ENCODE measurements around the gene NFATC1. TPM values are rescaled to one million over a fixed set of nuclear protein-coding genes. Genes with fewer than 3 reads are reported as not detected.
"Not testable (repeated sequence)": the region's sequence is repeated elsewhere in the genome, so short reads cannot be mapped to it uniquely, and the experiment has no call there.

The NFATC1 gene
- total RNA-seq, 1 donor from 2014 or later: 18.3 TPM

DNA sequence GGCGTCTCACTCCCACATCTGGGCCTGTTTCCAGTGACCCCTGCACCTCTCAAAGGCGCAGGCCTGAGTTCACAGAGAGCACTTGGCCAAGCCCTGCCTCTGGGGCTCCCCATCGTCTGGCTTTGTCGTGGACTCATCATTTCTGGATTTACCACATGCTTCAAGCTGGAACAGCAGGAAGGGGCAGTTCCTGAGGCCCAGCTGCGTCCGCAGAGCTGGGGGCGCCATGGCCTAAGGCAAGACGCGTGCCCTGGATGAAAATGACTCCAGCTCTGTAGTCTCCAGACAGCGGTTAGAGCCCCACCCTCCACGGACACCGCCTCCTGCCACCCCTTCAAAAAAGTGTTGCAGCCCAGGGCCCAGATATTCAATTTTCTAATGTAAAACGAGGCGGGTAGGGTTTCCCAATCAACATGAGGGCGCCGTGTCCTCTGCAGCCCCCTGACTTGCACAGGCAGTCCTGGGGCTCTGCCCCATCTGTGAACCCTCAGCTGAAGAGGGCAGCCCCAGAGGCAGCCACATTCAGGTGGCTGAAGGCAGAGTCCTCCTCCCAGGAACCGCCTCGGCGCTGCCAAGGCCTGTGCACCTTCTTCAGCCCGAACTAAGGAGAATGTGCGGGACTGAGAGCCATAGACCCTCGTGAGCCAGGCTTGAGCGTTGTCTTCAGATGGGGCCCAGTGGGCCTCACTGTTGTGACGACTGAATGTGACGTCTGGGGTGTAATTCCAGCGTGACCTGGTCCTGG is 85.5 kb downstream of the NFATC1 start:
- Histone ChIP-seq H3K4me3 (no peak overlapping the region), H3K9me3 (replicated peaks) (no peaks in the 10 kb centered on the region), H3K27me3 (ENCODE audit: low read depth) (no peaks in the 10 kb centered on the region), H3K27ac (replicated peaks) (no peak overlapping the region), H3K4me1 (peaks cover 15% of the 10 kb centered on the region), H3K36me3 (peaks cover 3% of the 10 kb centered on the region)
- intact Hi-C loops (cut with micrococcal nuclease): no loop called here
- DNase-seq: peak; percentile 5
- TF ChIP-seq, protein P1, sequence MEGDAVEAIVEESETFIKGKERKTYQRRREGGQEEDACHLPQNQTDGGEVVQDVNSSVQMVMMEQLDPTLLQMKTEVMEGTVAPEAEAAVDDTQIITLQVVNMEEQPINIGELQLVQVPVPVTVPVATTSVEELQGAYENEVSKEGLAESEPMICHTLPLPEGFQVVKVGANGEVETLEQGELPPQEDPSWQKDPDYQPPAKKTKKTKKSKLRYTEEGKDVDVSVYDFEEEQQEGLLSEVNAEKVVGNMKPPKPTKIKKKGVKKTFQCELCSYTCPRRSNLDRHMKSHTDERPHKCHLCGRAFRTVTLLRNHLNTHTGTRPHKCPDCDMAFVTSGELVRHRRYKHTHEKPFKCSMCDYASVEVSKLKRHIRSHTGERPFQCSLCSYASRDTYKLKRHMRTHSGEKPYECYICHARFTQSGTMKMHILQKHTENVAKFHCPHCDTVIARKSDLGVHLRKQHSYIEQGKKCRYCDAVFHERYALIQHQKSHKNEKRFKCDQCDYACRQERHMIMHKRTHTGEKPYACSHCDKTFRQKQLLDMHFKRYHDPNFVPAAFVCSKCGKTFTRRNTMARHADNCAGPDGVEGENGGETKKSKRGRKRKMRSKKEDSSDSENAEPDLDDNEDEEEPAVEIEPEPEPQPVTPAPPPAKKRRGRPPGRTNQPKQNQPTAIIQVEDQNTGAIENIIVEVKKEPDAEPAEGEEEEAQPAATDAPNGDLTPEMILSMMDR (IDR thresholded peaks at IDR 0.05; ENCODE audit: borderline replicate concordance): no peak

DNA sequence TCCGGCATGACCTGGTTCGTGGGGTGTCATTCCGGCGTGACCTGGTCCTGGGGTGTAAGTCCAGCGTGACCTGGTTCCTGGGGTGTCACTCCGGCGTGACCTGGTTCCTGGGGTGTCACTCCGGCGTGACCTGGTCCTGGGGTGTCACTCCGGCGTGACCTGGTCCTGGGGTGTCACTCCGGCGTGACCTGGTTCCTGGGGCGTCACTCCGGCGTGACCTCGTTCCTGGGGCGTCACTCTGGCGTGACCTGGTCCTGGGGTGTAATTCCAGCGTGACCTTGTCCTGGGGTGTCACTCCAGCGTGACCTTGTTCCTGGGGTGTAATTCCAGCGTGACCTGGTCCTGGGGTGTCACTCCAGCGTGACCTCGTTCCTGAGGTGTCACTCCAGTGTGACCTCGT is 87.7 kb downstream of the NFATC1 start:
- H3K9me3 ChIP-seq (replicated peaks); H3K27ac ChIP-seq (replicated peaks); H3K4me3 ChIP-seq; intact Hi-C loops (cut with micrococcal nuclease); H3K27me3 ChIP-seq (ENCODE audit: low read depth): not testable (repeated sequence)
- peaks cover 17% of the 10 kb centered on the region for H3K4me1 ChIP-seq
- H3K36me3 ChIP-seq: peaks cover 19% of the 10 kb centered on the region
- peak; percentile 7 for DNase-seq

DNA sequence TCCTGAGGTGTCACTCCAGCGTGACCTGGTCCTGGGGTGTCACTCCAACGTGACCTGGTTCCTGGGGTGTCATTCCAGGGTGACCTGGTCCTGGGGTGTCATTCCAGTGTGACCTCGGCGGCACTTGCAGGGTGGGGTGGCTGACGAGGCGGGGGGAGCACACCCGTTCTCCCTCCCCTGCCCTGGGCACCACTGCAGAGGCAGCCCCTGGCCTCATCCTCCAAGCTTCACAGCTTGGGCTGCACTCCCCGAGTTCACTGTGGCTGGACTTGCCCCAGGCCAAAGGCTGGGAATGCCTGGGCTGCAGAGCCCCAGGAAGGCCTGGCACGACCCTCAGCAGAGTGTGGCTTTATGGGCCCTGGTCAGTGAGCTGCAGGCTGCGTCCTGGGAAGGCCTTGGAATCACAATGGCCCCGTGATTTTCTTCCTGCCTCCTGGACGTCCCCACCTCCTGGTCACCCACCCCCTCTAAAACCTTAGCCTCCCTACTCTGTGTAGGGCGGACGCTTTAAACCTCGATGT is 88.3 kb downstream of the NFATC1 start:
- H3K9me3 ChIP-seq (replicated peaks): no peaks in the 10 kb centered on the region
- DNase-seq: peak; percentile 12
- H3K4me1 ChIP-seq: peaks cover 17% of the 10 kb centered on the region
- H3K4me3 ChIP-seq: no peak overlapping the region
- TF ChIP-seq, protein P1 (IDR thresholded peaks at IDR 0.05; ENCODE audit: borderline replicate concordance): no peak
- intact Hi-C loops (cut with micrococcal nuclease): no loop called here
- H3K36me3 ChIP-seq: peaks cover 19% of the 10 kb centered on the region
- H3K27me3 ChIP-seq (ENCODE audit: low read depth): no peaks in the 10 kb centered on the region
- no peak overlapping the region for H3K27ac ChIP-seq (replicated peaks)

DNA sequence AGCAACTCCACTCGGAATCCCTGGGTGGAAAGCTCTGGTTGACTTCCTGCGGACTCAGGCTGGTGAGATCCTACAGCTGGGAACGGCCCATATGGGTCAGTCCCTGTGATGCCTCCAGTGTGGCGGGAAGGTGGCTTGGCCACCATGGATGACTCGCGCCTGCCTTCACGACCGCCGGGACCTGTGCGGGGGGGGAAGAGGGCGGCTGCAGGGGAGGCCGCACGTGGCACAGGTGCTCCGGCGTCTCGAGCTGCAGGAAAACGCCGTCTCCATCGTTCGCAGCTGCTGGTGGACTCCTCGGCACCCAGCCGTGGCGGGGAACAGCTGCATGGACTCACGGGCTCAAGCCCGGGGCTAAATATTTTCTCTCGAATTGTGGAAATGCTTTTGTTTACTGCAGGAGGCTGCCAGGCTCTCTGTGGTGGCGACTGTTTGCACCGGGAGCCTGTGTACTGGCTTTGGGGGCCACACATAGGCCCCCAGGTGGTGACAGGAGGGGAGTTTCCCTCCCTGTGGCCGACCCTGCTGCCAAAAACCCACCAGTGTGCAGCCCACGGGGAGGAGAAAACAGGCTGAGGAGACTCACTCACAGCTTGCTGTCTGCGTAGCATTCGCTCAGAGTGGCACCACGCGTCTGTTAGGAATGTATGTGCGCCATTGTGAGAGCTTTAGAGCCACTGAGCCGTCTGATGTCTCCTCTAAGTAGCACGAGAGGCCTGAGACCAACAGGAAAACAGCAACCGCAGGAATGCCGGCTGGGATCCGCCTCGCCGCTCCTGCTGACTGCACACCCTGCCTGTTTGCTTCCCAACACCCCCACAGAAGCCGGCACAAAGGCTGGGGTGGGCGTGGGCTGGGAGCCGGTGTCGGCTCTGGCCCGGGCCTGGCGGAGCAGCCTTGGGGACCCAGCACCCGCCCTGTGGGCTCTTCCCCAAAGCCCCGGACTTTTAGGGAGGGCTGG is 89.2 kb downstream of the NFATC1 start:
- TF ChIP-seq, protein P1 (IDR thresholded peaks at IDR 0.05; ENCODE audit: borderline replicate concordance): no peak
- DNase-seq: peak; percentile 30
- Histone ChIP-seq H3K27me3 (ENCODE audit: low read depth) (no peaks in the 10 kb centered on the region), H3K4me3 (peak overlapping the region; percentile 32), H3K36me3 (peaks cover 19% of the 10 kb centered on the region), H3K27ac (replicated peaks) (peak overlapping the region; percentile 45), H3K9me3 (replicated peaks) (no peaks in the 10 kb centered on the region), H3K4me1 (peaks cover 17% of the 10 kb centered on the region)
- intact Hi-C loops (cut with micrococcal nuclease): no loop called here

DNA sequence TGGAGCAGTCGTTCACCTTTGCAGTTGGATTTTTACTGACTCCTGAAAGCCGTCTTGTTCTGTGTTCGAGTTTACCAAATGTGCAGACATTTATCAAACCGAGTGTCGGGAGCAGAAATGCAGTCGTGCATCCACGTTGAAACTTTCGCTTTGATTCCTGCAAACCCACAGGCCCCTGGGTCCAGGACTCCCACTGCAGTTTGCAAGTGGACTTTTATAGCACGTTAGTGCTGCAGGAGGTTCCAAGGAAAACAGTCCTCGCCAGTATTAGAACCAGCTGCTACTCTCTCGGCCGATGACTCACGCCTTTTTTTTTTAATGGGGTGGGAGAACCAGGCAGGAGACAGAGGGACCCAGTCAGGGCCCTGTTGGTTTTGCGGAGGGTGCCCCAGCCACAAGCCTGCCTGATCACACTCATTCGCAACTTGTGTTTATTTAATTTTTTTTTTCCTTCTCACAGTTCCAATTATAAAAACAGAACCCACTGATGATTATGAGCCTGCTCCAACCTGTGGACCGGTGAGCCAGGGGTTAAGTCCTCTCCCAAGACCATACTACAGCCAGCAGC is 90.1 kb downstream of the NFATC1 start:
- Histone ChIP-seq H3K27ac (replicated peaks) (peak overlapping the region; percentile 45), H3K27me3 (ENCODE audit: low read depth) (no peaks in the 10 kb centered on the region), H3K36me3 (peaks cover 19% of the 10 kb centered on the region), H3K4me3 (peak overlapping the region; percentile 32), H3K4me1 (peaks cover 17% of the 10 kb centered on the region), H3K9me3 (replicated peaks) (no peaks in the 10 kb centered on the region)
- TF ChIP-seq, protein P1 (IDR thresholded peaks at IDR 0.05; ENCODE audit: borderline replicate concordance): no peak
- intact Hi-C loops (cut with micrococcal nuclease): no loop called here
- peak; percentile 22 for DNase-seq

Data from left ventricle myocardium inferior (tissue), 1 donor.